MM.1S (cell line): Measurements from ENCODE around the gene CARS2.
A peak's percentile ranks its signal among the peaks of the same experiment; 100 is the strongest.

ENCODE experiments used
- CTCF ChIP-seq: fragments of 300-600 bp; sonication (generic); IDR thresholded peaks from 2 replicates; pipeline ENCODE4 v1.5.1; 2016; ENCODE audit warnings: antibody characterized with exemption, low read length, mixed read lengths
- EZH2 ChIP-seq: fragments of 300-600 bp; sonication (generic); optimal IDR thresholded peaks from 2 replicates; pipeline ENCODE3; 2017; ENCODE audit warnings: low read depth, mild to moderate bottlenecking, antibody characterized with exemption, low read length, mixed read lengths
- EZH2phosphoT487 ChIP-seq: fragments of 300-600 bp; sonication (generic); IDR thresholded peaks from 2 replicates; pipeline ENCODE4 v1.6.1; 2018; ENCODE audit warnings: antibody characterized with exemption, low read length

- TF ChIP-seq CTCF (0 out of 2 replicates have a peak, but pooled peaks have one; percentile 6), EZH2phosphoT487 (no peak), EZH2 (no peak)
Measured at GRCh38 chr13:110705826-110706569, at the start of gene CARS2.
